Measurements from ENCODE around the gene PHACTR1. TPM values are rescaled to one million over a fixed set of nuclear protein-coding genes. Genes with fewer than 3 reads are reported as not detected.
A peak's percentile ranks its signal among the peaks of the same experiment; 100 is the strongest.

PHACTR1 gene
- total and polyA plus RNA-seq, 2 donors (not counting 1 experiment from before 2014, with no cell fraction given): 0.60 to 1.2 TPM

GRCh38 chr6:13189710-13190109 is 473.1 kb downstream of the PHACTR1 start:
- Histone ChIP-seq H3K4me1 (ENCODE audit: control insufficient read depth, extremely low read depth, insufficient read depth, low read length) (no peaks in the 10 kb centered on the region), H4K20me1 (ENCODE audit: control insufficient read depth, extremely low read depth, insufficient read depth, low read length) (no peaks in the 10 kb centered on the region), H3K27me3 (ENCODE audit: control insufficient read depth, insufficient read depth, low read length) (no peaks in the 10 kb centered on the region), H3K27ac (ENCODE audit: insufficient read depth, low read length) (no peak overlapping the region), H2AFZ (ENCODE audit: low read length) (no peak overlapping the region), H3K4me2 (ENCODE audit: extremely low read depth, insufficient read depth, low read length) (no peak overlapping the region), H3K79me2 (ENCODE audit: control insufficient read depth, insufficient read depth, low read length) (no peaks in the 10 kb centered on the region), H3K4me3 (replicated peaks in 1 of 4; ENCODE audit: control extremely low read depth in 1 of 4, insufficient read depth in 1 of 4, low read depth in 3 of 4, low read length in 4 of 4) (no peak overlapping the region), H3K36me3 (ENCODE audit: control insufficient read depth, insufficient read depth, low read length) (no peaks in the 10 kb centered on the region), H3K9me3 (ENCODE audit: control insufficient read depth, insufficient read depth, low read depth, low read length) (no peaks in the 10 kb centered on the region), H3K9ac (ENCODE audit: insufficient read depth, low read length) (no peak overlapping the region)
- TF ChIP-seq EZH2 (IDR thresholded peaks at IDR 0.05; ENCODE audit: low read length, missing control alignments) (no peak), CTCF (conservative IDR thresholded peaks at IDR 0.05 in 1 of 2, IDR thresholded peaks at IDR 0.05 in 1 of 2; ENCODE audit: low read depth in 1 of 2, low read length in 2 of 2) (no peak)
- DNase-seq (ENCODE audit: low read depth in 2 of 2): no peak

- no peak overlapping the region for H3K27ac ChIP-seq (ENCODE audit: insufficient read depth, low read length)
- H2AFZ ChIP-seq (ENCODE audit: low read length): no peak overlapping the region
- TF ChIP-seq CTCF (conservative IDR thresholded peaks at IDR 0.05 in 1 of 2, IDR thresholded peaks at IDR 0.05 in 1 of 2; ENCODE audit: low read depth in 1 of 2, low read length in 2 of 2) (no peak), EZH2 (IDR thresholded peaks at IDR 0.05; ENCODE audit: low read length, missing control alignments) (no peak)
- no peak overlapping the region for H3K9ac ChIP-seq (ENCODE audit: insufficient read depth, low read length)
- no peaks in the 10 kb centered on the region for H4K20me1 ChIP-seq (ENCODE audit: control insufficient read depth, extremely low read depth, insufficient read depth, low read length)
- H3K4me3 ChIP-seq (replicated peaks in 1 of 4; ENCODE audit: control extremely low read depth in 1 of 4, insufficient read depth in 1 of 4, low read depth in 3 of 4, low read length in 4 of 4): no peak overlapping the region
- H3K36me3 ChIP-seq (ENCODE audit: control insufficient read depth, insufficient read depth, low read length): no peaks in the 10 kb centered on the region
- H3K79me2 ChIP-seq (ENCODE audit: control insufficient read depth, insufficient read depth, low read length): no peaks in the 10 kb centered on the region
- no peaks in the 10 kb centered on the region for H3K27me3 ChIP-seq (ENCODE audit: control insufficient read depth, insufficient read depth, low read length)
- peak in 1 of 2 donors; percentile 32 for DNase-seq (ENCODE audit: low read depth in 2 of 2)
- H3K9me3 ChIP-seq (ENCODE audit: control insufficient read depth, insufficient read depth, low read depth, low read length): no peaks in the 10 kb centered on the region
- no peak overlapping the region for H3K4me2 ChIP-seq (ENCODE audit: extremely low read depth, insufficient read depth, low read length)
- H3K4me1 ChIP-seq (ENCODE audit: control insufficient read depth, extremely low read depth, insufficient read depth, low read length): no peaks in the 10 kb centered on the region
These were observed 473.8 kb downstream of the PHACTR1 start for GRCh38 chr6:13190376-13190775.

GRCh38 chr6:13191461-13191860 is 474.9 kb downstream of the PHACTR1 start:
- Histone ChIP-seq H3K9me3 (ENCODE audit: control insufficient read depth, insufficient read depth, low read depth, low read length) (no peaks in the 10 kb centered on the region), H3K36me3 (ENCODE audit: control insufficient read depth, insufficient read depth, low read length) (no peaks in the 10 kb centered on the region), H3K4me1 (ENCODE audit: control insufficient read depth, extremely low read depth, insufficient read depth, low read length) (no peaks in the 10 kb centered on the region), H3K27me3 (ENCODE audit: control insufficient read depth, insufficient read depth, low read length) (no peaks in the 10 kb centered on the region), H3K4me2 (ENCODE audit: extremely low read depth, insufficient read depth, low read length) (no peak overlapping the region), H3K27ac (ENCODE audit: insufficient read depth, low read length) (no peak overlapping the region), H3K79me2 (ENCODE audit: control insufficient read depth, insufficient read depth, low read length) (no peaks in the 10 kb centered on the region), H3K9ac (ENCODE audit: insufficient read depth, low read length) (no peak overlapping the region), H3K4me3 (replicated peaks in 1 of 4; ENCODE audit: control extremely low read depth in 1 of 4, insufficient read depth in 1 of 4, low read depth in 3 of 4, low read length in 4 of 4) (no peak overlapping the region), H4K20me1 (ENCODE audit: control insufficient read depth, extremely low read depth, insufficient read depth, low read length) (no peaks in the 10 kb centered on the region), H2AFZ (ENCODE audit: low read length) (no peak overlapping the region)
- no peak for DNase-seq (ENCODE audit: low read depth in 2 of 2)
- TF ChIP-seq CTCF (conservative IDR thresholded peaks at IDR 0.05 in 1 of 2, IDR thresholded peaks at IDR 0.05 in 1 of 2; ENCODE audit: low read depth in 1 of 2, low read length in 2 of 2): no peak
- no peak for TF ChIP-seq EZH2 (IDR thresholded peaks at IDR 0.05; ENCODE audit: low read length, missing control alignments)

Data from fibroblast of lung (primary cell).